PC-9 (cell line): Measurements from ENCODE around the gene ZBTB4.

Experiments used
- CTCF ChIP-seq: fragments of 200-600 bp; sonication (generic); conservative IDR thresholded peaks from 2 replicates; pipeline ENCODE4 v1.6.1; 2017; ENCODE audit warnings: mixed run types, antibody characterized with exemption, mild to moderate bottlenecking, moderate library complexity
- EZH2 ChIP-seq: fragments of 200-600 bp; sonication (generic); IDR thresholded peaks from 2 replicates; pipeline ENCODE4 v1.8.0; 2017; ENCODE audit warnings: antibody characterized with exemption, low read depth

DNA sequence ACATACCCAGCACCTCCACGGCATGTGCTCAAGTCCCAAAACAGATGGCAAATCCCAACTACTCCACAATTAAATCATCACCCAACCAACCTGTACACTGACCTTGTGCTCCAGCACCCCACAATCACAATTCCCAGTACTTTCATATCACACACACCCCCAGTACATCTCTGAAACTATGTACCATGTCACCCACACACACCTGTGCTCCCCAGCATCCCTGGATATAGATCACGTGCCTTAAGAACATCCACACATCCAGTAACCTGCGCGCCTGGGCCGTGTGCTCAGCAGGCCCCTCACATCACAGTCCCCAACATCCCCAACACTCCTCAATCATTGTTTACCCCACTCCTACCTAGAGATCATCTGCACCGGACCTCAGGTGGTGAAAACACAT lies 69.7 kb downstream of the ZBTB4 start:
- TF ChIP-seq CTCF (no peak), EZH2 (no peak)
